GM19395 (cell line): ENCODE results near the gene LMAN1L.

Experiments used
- ATAC-seq: cut with Tn5 transposase; IDR thresholded peaks from one replicate; pipeline ENCODE4 v1.9.1; 2021; ENCODE audit warnings: mild to moderate bottlenecking, moderate library complexity; ENCODE audit not compliant: unreplicated experiment

The LMAN1L gene

DNA sequence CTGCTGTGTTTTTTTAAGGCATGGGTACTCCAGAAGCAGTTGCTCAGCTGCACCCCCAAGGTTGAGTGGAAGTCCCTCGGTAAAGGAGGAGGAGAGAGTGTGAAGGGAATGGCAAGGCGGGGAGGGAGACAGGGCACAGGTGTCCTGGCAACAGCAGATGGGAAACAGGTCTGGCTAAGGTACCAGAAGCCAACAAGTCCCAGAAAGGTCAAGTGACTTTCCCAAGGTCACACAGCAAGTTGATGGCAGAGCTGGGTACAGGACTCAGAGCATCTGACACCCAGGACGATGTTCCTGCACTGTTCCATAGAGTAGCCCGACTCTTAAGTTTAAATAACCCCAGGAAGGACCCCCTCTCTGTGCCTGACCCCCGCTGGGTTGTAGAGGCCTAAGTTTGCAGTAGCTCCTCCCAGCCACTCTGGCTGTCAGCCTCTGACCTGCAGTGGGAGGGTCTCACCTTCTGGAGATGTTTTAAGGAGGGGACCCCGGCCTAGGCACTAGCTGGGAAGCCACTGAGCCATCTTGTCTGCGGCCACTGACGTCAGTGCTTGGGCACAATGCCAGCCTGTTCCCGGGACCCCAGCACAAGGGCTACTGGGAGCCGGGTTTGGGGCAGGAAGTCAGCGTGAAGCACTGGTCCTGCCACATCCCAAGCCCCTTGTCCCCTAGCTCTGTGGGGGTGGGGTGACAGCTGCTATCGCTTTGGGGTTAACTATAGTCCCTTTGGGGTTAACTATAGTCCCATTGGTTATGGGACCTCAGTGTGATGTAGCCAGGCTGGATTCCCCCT, 20.2 kb upstream of the LMAN1L start:
- no peak for ATAC-seq

DNA sequence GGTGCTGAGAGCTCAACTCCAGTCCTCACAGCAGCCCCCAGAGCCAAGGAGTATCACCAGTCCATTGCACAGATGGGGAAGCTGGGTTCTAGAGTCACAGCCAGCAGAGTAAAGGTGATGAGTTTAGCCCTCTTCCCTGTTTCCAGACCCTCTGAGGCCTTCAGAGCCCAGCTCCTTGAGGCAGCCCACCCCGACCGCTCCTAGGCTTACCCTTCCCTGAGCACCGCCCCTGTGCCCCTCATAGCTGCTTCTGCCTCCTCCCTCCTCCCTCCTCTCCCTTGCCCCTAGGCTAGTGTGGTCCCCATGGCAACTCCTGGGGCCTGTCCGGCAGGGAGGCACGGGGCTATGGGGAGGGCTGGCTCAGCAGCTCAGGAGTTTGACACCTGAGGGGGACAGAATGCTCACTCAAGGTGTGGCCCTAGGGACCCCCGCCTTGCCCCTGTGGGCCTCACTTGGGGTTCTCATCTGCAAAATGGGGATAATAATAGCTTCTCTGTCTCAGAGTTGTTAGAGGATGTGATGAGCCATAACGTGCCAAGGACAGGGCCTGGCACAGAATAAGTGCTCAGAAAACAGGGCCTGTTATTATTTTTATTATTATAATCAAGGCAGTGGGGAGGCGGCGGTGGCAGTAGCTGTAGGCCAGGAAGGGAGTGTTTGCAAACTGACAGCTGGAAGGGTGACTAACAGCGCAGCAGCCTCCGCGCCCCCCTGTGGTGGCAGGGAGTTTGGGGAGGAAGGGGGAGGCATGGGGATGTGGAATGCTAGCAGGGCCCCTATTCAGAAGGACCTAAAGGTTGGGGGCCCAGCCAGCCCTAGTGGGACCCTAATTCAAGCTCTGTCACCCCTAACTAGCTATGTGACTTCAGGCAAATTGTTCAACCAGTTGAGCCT, 19.3 kb upstream of the LMAN1L start:
- no peak for ATAC-seq

DNA sequence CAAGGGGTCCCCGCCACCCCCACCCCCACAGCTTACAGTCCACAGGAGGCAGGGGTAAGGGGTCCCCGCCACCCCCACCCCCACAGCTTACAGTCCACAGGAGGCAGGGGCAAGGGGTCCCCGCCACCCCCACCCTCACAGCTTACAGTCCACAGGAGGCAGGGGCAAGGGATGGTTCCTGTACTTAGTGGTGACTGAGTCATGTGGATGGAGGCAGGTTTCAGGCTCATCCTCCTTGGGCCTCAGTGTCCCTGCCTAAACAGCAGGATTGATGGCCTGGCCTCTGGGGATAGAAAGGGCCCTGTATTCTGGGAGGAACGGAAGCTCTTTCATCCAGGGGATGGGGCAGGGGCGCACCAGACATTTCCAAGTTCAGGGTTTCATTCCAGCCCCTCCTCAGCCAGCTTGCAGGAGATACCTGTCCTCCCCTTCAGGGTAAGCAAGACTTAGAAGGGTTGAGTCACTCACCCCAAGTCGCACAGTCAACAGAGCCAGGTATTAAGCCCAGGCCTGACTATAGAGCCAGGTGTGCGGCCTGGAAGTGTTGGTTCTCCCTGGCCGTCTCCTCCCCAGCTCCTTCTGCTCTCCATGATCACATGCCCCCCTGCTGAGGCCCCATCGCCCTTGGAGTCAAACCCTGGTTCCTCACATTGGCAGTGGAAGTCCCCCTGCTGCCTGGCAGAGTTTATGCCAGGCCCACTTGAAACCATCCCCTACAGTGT, 18.2 kb upstream of the LMAN1L start:
- ATAC-seq = no peak

DNA sequence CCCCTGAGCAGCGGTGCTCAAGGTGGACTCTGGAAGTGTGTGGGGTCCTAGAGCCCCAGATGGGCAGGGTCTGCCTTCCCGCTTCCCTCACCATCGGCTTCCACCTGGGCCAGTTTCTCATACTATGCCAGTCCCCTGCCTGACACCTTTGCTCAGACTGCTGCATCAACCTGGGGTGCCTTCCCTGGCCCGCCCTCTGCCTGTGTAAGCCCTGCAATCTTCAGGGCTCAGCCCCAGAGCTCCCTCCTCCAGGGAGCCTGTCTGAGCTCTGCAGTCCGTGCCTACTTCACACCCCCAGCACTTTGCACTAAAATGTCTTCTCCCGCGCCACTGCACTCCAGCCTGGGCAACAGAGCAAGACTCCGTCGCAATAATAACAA, 17.7 kb upstream of the LMAN1L start:
- no peak for ATAC-seq

DNA sequence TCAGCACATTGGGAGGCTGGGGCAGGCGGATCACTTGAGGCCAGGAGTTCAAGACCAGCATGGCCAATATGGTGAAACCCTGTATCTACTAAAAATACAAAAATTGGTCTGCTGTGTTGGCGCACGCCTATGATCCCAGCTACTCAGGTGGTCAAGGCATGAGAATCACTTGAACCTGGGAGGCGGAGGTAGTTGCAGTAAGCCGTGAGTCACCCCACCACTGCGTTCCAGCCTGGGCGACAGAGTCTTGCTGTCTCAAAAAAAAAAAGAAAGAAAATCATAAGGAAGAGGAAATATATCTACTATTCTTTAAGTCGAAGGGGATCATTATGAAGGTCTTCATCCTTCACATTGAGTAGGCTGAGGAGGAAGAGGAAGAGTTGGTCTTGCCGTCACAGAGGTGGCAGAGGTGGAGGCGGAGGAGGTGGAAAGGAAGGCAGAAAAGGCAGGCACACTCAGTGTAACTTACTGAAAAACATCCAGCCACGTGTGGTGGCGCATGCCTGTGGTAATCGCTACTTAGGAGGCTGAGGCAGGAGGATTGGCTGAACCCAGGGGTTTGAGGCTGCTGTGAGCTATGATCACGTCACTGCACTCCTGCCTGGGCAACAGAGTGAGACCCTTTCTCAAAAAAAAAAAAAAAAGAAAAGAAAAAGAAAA, 16.5 kb upstream of the LMAN1L start:
- ATAC-seq = no peak

DNA sequence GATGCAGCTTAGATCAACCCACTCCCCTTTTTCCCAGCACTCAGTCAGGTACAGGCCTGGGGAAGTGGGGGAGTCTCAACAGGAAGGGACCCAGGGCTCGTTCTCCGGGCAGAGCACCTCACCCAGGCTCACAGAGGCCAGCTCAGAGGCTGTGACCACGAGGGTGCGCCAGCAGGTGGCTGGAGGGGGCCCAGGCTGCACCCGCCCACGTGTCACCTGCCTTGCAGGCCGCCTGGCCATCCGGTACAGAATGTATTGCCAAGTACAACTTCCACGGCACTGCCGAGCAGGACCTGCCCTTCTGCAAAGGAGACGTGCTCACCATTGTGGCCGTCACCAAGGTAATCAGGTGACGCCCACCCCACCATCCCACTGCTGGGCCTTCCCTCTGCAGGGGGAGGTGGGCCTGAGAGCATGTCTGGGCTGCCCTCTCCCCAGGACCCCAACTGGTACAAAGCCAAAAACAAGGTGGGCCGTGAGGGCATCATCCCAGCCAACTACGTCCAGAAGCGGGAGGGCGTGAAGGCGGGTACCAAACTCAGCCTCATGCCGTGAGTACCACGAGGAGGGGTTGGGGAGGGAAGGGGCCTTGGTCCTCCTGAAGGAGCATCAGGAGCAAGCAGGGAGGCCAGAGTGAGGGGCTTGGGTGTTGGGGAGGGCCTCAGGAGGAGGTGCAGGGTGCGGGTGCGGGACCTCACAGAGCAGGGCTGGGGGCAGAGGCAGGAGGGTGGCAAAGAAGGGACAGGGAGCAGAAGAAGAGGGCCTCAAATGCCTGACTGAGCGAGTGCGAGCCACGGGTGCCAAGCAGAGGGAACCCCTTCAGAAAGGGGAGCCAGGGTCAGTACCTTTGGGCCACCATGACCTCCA, 14.0 kb upstream of the LMAN1L start:
- no peak for ATAC-seq

DNA sequence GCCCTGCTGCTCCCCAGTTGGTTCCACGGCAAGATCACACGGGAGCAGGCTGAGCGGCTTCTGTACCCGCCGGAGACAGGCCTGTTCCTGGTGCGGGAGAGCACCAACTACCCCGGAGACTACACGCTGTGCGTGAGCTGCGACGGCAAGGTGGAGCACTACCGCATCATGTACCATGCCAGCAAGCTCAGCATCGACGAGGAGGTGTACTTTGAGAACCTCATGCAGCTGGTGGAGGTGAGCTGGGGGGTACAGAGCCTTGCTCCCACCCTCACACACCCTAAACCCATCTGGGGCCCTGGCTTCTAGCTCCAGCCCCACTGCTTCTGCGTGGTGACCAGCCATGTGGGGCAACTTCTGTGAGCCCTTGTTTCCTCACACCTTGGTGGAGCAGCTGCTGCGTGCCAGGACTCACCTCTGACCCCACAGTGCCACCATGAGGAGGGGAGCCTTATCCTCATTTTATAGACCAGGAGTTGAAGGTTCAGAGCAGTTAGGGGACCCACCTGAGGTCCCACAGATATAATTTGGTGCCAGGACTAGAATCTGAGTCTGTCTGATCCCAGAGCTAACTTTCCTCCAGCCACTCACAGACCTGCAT, 13.3 kb upstream of the LMAN1L start:
- ATAC-seq = no peak

DNA sequence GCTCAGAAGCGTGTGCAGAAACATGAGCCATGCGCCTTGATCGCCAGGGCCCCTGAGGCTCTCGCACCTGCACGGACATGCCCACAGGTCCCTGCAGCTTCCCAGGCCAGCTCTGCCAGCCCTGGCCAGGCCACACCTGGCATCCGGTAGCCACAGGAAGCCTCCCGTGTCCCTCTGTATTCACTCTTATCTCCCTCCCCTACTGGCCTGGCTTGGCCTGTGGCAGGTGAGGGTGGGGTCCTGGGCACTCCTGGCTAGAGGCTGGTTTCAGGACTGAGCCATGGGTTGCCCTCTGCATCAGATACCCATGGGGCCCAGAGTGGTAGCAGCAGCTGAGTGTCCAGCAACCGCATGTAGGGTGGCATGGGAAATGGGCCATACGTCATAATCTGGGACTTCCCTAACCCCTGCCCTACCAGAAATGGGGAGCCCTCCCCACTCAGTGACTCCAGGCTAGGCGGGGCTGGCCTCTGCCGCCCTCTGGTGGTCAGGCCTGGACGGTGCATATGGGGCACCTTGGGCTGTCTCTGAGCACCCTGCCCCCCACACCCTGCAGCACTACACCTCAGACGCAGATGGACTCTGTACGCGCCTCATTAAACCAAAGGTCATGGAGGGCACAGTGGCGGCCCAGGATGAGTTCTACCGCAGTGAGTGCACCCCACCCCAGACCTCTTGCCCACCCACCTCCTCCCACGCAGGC, 12.6 kb upstream of the LMAN1L start:
- ATAC-seq = no peak

DNA sequence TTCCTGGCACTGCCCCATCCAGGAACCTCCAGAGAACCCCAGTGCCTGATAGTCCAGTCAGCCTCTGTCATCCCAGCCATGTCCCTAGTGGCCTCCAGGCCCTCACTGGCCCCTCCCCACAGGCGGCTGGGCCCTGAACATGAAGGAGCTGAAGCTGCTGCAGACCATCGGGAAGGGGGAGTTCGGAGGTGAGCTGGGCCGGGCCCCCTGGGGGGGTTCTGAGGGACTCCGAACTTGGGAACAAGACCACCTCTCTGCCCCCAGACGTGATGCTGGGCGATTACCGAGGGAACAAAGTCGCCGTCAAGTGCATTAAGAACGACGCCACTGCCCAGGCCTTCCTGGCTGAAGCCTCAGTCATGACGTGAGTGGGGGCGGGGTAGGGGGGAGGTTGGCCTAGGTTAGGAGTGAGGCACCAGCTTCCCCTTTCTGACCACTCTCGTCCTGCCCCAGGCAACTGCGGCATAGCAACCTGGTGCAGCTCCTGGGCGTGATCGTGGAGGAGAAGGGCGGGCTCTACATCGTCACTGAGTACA, 12.0 kb upstream of the LMAN1L start:
- no peak for ATAC-seq

DNA sequence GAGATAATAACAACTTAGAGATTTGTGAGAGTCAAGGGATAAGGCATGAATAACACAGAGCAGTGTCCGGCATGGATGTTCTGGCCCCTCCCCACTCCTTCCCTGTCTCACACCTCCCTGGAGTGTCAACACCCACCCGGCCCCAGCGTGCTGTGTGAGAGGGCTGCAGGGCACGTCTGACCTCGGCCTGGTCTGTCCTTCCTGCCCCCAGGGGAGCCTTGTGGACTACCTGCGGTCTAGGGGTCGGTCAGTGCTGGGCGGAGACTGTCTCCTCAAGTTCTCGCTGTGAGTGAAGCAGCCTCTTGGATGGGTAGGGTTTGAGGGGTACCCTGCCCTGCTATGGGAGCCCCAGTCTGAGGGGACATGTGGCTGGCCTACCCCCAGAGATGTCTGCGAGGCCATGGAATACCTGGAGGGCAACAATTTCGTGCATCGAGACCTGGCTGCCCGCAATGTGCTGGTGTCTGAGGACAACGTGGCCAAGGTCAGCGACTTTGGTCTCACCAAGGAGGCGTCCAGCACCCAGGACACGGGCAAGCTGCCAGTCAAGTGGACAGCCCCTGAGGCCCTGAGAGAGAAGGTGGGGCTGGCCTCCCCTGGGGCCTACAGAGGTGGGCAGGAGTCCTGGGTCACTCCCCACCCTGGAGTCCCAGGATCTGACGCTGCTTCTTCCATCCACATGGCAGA, 11.2 kb upstream of the LMAN1L start:
- no peak for ATAC-seq

DNA sequence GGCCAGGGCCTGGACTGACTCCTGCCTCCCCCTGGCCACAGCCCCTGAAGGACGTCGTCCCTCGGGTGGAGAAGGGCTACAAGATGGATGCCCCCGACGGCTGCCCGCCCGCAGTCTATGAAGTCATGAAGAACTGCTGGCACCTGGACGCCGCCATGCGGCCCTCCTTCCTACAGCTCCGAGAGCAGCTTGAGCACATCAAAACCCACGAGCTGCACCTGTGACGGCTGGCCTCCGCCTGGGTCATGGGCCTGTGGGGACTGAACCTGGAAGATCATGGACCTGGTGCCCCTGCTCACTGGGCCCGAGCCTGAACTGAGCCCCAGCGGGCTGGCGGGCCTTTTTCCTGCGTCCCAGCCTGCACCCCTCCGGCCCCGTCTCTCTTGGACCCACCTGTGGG, 10.3 kb upstream of the LMAN1L start:
- no peak for ATAC-seq

DNA sequence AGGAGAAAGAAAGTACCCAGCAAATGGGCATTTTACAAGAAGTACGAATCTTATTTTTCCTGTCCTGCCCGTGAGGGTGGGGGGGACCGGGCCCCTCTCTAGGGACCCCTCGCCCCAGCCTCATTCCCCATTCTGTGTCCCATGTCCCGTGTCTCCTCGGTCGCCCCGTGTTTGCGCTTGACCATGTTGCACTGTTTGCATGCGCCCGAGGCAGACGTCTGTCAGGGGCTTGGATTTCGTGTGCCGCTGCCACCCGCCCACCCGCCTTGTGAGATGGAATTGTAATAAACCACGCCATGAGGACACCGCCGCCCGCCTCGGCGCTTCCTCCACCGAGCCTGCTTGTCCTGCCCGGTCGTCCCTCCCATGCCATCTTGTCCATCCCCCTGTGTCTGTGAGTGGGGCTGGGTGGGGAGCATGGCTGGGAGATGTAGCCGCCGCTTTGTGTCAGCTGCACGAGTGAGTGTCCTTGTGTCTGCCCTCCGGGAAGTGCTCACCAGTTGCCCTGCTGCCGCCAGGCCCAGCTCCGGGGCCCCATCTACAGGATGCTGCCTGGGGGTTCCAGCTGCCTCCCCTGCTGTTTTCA, 9.7 kb upstream of the LMAN1L start:
- no peak for ATAC-seq

DNA sequence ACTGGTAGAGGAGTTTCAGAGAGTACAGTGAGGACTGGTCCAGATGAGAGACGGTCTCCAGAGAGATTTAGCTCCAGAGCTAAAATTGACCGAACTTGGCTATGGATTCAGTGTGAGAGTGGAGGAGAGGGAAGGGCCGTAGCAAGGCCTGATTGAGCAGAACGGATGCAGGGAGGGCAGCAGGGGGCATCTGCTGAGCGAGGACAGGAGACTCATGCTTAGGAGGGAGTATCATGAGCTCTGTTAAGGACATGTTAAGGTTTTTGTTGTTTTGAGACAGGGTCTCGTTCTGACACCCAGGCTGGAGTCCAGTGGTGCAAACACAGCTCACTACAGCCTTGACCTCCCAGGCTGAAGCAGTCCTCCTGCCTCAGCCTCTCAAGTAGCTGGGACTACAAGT, 7.7 kb upstream of the LMAN1L start:
- no peak for ATAC-seq

DNA sequence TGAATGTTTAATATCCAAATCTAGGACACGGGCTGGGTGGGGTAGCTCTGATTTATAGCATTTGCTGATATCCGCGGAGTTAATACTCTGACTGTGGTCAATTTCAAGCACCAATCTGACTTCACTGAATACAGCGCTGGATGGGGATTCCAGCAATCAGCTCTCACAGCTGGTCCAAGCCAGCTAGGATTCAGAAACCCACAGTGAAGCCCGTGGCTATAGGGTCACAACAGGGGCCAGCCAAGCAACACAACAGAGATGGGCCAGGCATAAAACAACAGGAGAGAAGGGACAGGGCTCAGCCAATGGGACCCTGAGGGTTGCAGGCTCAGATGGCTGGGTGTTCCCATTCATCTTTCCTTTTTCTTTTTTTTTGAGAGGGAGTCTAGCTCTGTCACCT, 5.4 kb upstream of the LMAN1L start:
- no peak for ATAC-seq

DNA sequence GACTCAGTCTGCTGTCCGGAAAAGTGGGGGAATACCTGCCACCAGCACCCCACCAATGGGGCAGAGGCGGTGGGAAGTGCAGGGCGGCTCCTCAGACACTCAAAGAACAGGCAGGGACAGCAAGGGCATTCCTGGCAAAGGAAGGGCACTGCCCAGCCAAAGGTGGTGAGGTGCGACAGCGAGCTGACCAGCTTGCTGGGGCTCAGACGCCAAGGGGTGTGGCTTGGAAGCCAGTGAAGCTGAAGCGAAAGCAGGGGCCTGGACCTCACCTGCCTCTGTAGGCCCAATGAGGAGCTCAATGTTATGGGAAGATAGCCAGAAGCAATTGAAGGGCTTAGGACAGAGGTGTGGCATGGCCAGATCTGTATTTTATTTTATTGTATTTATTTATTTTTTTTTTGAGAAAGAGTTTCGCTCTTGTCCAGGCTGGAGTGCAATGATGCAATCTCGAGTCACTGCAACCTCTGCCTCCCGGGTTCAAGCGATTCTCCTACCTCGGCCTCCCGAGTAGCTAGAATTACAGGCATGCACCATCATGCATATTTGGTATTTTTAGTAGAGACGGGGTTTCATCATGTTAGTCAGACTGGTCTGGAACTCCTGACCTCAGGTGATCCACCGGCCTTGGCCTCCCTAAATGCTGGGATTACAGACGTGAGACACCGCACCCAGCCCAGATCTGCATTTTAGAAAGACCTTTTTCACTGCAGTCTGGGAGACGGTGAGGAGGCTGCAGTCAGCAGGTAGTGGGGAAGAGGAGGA, 4.4 kb upstream of the LMAN1L start:
- ATAC-seq = no peak

DNA sequence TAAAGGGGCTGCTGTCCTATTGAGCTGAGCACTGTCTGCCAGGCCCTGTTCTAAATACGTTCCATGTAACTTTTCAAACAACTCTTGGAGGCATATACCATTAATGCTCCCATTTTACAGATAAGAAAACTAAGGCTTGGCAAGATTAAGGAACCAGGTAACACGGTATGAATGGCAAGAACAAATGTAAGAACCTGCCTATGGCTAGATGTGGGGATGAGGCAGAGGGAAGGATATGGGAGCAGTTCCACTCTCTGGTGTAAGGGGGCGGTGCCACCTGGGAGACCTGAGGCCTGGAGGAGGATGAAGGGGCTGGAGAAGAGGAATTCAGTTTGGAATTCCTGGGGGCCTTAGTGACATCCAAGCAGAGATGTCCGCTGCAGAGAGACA, 3.8 kb upstream of the LMAN1L start:
- ATAC-seq = no peak

DNA sequence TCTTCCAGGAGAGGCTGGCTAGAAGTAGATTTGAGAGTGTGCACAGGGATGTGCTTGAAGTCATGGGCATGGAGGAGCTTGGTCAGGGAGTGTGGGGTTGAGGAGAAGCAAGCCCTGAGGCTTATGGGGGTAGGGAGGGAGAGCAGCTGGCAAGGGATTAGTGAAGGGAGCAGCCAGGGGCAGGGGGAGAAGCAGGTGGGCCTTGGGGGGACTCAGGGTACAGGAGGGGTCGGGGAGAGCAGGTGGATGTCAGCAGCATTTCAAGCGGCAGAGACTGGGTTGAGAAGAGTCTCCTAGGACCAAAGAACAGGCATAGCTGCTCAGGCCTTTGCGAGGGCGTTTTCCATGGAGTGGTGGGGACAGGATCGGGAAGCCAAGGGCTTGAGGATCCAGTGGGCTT, 3.4 kb upstream of the LMAN1L start:
- ATAC-seq = no peak
